ENCODE data around the gene SLC9C1. TPM values are rescaled to one million over a fixed set of nuclear protein-coding genes. Genes with fewer than 3 reads are reported as not detected.

The SLC9C1 gene
- total and polyA plus RNA-seq, 9 of the 15 experiments (the other 6 are each of a cell fraction or from before 2014, with no cell fraction given) = not detected

DNA sequence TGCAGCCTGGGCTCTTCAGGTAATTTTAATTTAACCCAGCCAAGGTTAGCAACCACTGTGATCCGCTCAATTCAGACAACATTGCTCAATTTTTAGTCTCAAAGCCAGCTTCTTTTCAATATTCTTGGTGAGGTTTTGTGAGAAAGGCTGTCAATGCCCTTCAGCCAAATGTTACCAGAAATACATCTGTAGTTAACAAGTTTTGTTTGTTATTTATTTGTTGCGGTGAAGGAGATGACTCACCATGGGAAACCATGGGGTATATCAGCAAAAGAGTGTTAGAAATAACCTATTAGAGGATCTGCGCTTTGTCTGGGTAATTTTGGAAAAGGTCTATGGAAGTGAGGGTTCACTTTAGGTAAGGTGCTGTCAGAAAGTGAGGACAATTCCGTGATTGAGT lies 5.0 kb downstream of the SLC9C1 start (continued):
- TF ChIP-seq, protein P1, sequence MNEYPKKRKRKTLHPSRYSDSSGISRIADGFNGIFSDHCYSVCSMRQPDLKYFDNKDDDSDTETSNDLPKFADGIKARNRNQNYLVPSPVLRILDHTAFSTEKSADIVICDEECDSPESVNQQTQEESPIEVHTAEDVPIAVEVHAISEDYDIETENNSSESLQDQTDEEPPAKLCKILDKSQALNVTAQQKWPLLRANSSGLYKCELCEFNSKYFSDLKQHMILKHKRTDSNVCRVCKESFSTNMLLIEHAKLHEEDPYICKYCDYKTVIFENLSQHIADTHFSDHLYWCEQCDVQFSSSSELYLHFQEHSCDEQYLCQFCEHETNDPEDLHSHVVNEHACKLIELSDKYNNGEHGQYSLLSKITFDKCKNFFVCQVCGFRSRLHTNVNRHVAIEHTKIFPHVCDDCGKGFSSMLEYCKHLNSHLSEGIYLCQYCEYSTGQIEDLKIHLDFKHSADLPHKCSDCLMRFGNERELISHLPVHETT (CRISPR knock-in tag; conservative IDR thresholded peaks at IDR 0.05 in 1 of 2, IDR thresholded peaks at IDR 0.05 in 1 of 2) = no peak
- TF ChIP-seq TBP (optimal IDR thresholded peaks at IDR 0.05; ENCODE audit: low read depth, low read length) = no peak
- no peak for TF ChIP-seq POLR2AphosphoS5 (IDR thresholded peaks at IDR 0.05; ENCODE audit: control insufficient read depth, insufficient read depth, low read depth, low read length)
- TF ChIP-seq SAFB (IDR thresholded peaks at IDR 0.05; ENCODE audit: borderline replicate concordance, low read depth, low read length) = no peak

DNA sequence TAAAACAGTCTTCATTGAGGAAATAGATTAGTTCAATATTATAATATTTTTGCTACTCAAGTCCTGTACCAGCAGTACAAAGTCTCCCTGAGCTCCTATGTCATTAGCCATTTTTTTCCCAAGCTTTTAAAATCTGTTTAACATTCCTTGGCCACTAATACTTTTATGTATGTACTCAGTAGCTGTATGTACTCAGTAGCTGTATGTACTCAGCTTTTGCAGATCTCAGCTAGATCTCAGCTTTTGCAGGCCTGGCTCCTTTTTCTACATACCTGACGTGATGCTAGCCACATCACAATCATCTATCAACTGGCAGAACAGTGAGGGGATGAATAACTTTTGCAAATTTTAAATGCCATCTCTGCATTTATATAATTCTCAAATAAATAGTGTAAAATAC lies 13.8 kb downstream of the SLC9C1 start:
- TF ChIP-seq ZNF41 (CRISPR knock-in tag; conservative IDR thresholded peaks at IDR 0.05) (no peak), DMBX1 (CRISPR knock-in tag; IDR thresholded peaks at IDR 0.05; ENCODE audit: borderline replicate concordance) (no peak), SMARCE1 (IDR thresholded peaks at IDR 0.05) (no peak), ZBTB8A (IDR thresholded peaks at IDR 0.05; ENCODE audit: partially characterized antibody) (no peak), ZNF239 (CRISPR knock-in tag; IDR thresholded peaks at IDR 0.05) (no peak)
- no peak for FAIRE-seq
- Histone ChIP-seq H3K9ac (ENCODE audit: insufficient read depth in 1 of 2, low read depth in 2 of 2, low read length in 2 of 2) (no peak overlapping the region), H3K4me1 (replicated peaks in 1 of 2; ENCODE audit: control insufficient read depth in 2 of 2, insufficient read depth in 2 of 2, low read length in 2 of 2) (no peaks in the 10 kb centered on the region), H3K4me2 (ENCODE audit: insufficient read depth, low read length) (no peak overlapping the region), H3K79me2 (ENCODE audit: control insufficient read depth, insufficient read depth, low read length) (no peaks in the 10 kb centered on the region), H3K27ac (ENCODE audit: extremely low read depth, low read depth, low read length) (no peak overlapping the region), H2AFZ (ENCODE audit: low read depth, low read length) (no peak overlapping the region), H3K4me3 (no peak overlapping the region), H3K9me1 (ENCODE audit: control insufficient read depth, insufficient read depth, low read length) (no peaks in the 10 kb centered on the region), H3K9me3 (replicated peaks; ENCODE audit: control insufficient read depth, insufficient read depth, low read depth, low read length) (no peaks in the 10 kb centered on the region), H3K27me3 (ENCODE audit: control insufficient read depth in 2 of 2, insufficient read depth in 2 of 2, low read length in 2 of 2) (no peaks in the 10 kb centered on the region), H4K20me1 (replicated peaks; ENCODE audit: control insufficient read depth, insufficient read depth, low read length) (no peaks in the 10 kb centered on the region), H3K36me3 (ENCODE audit: control insufficient read depth, insufficient read depth, low read length) (no peaks in the 10 kb centered on the region)
- in situ Hi-C loops (cut with MboI) (no loop called here), intact Hi-C loops (cut with micrococcal nuclease) (no loop called here)
- no peak for ATAC-seq
- ChIA-PET POLR2A (no interaction called here), CTCF (ENCODE audit: low intra/inter-chr PET ratio) (no interaction called here)
- no peak for DNase-seq (ENCODE audit: extremely low read depth in 1 of 4, low spot score in 3 of 4)
- WGBS (ENCODE audit: insufficient coverage, low coverage, missing lambda C conversion rate) = 0% methylated on average over 1 of the region's 1 CpG
- no TSS peak for BruUV-seq (replicated peaks)
